Muscle layer of colon (tissue), 2 donors: ENCODE results near the gene SLC29A2.
"Not testable (repeated sequence)": the region's sequence is repeated elsewhere in the genome, so short reads cannot be mapped to it uniquely, and the experiment has no call there.

Experiments used
- H3K27ac ChIP-seq: one replicate; pipeline ENCODE4 v1.7.0; 2013; ENCODE audit warnings: low read depth, mild to moderate bottlenecking, low read length, moderate library complexity
- H3K27me3 ChIP-seq, 2 donors: one replicate each; pipeline ENCODE4 v1.7.0; 2013; ENCODE audit warnings: low read length in 2 of 2, mild to moderate bottlenecking in 2 of 2; ENCODE audit not compliant: insufficient read depth in 2 of 2, control insufficient read depth in 1 of 2
- H3K36me3 ChIP-seq: one replicate; pipeline ENCODE4 v1.7.0; 2013; ENCODE audit warnings: mild to moderate bottlenecking, low read length; ENCODE audit not compliant: insufficient read depth
- H3K4me1 ChIP-seq: one replicate; pipeline ENCODE4 v1.7.0; 2013; ENCODE audit warnings: mild to moderate bottlenecking, low read length; ENCODE audit not compliant: insufficient read depth
- H3K4me3 ChIP-seq, 2 donors: one replicate each; pipeline ENCODE4 v1.7.0; 2013; ENCODE audit warnings: low read length in 2 of 2, low read depth in 1 of 2, mild to moderate bottlenecking in 1 of 2, moderate library complexity in 1 of 2
- H3K9ac ChIP-seq: one replicate; pipeline ENCODE4 v1.7.0; 2013; ENCODE audit warnings: low read length
- H3K9me3 ChIP-seq: one replicate; pipeline ENCODE4 v1.7.0; 2013; ENCODE audit warnings: mild to moderate bottlenecking, low read length
- donor health status: abdominal sarcoma.
- donor health status: Adenocarcinoma of cecum.

Gene SLC29A2

GRCh38 chr11:66362481-66363147, 8.9 kb downstream of the SLC29A2 start:
- no peak overlapping the region for H3K9ac ChIP-seq
- no peaks in the 10 kb centered on the region for H3K9me3 ChIP-seq
- no peaks in the 10 kb centered on the region for H3K36me3 ChIP-seq
- H3K27ac ChIP-seq: no peak overlapping the region
- H3K27me3 ChIP-seq: no peaks in the 10 kb centered on the region
- no peak overlapping the region for H3K4me3 ChIP-seq
- no peaks in the 10 kb centered on the region for H3K4me1 ChIP-seq

DNA sequence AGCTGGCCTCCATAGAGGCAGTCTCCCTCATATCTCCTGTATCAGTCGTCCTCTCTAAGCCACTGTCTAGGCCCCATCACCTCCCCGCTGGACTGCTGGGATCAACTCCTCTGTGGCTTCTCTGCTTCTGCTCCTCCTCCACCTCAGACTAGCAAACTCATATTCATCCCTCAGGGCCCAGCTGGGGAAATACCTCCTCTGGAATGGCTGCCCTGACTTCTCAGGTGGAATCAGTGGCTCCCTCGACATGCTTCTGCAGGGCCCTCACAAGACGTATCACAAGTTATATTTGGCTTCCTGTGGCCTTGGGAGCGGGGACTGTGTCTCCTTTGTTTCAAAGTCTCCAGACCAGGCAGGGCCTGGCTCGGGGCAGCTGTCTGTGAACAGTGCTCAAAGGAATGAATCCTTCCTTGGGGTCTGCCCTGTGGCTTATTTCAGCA, 10.0 kb downstream of the SLC29A2 start:
- H3K9ac ChIP-seq: no peak overlapping the region
- no peaks in the 10 kb centered on the region for H3K9me3 ChIP-seq
- H3K27me3 ChIP-seq: no peaks in the 10 kb centered on the region
- no peak overlapping the region for H3K27ac ChIP-seq
- H3K4me3 ChIP-seq: no peak overlapping the region
- H3K36me3 ChIP-seq: no peaks in the 10 kb centered on the region
- H3K4me1 ChIP-seq: no peaks in the 10 kb centered on the region

- Histone ChIP-seq H3K27ac (no peak overlapping the region), H3K36me3 (no peaks in the 10 kb centered on the region), H3K4me1 (no peaks in the 10 kb centered on the region), H3K9ac (no peak overlapping the region), H3K9me3 (no peaks in the 10 kb centered on the region), H3K27me3 (no peaks in the 10 kb centered on the region), H3K4me3 (no peak overlapping the region)
These were observed 11.0 kb downstream of the SLC29A2 start for GRCh38 chr11:66360406-66361073.

GRCh38 chr11:66359662-66360087, 11.9 kb downstream of the SLC29A2 start:
- no peaks in the 10 kb centered on the region for H3K36me3 ChIP-seq
- no peak overlapping the region for H3K27ac ChIP-seq
- no peak overlapping the region for H3K9ac ChIP-seq
- no peaks in the 10 kb centered on the region for H3K4me1 ChIP-seq
- no peak overlapping the region for H3K4me3 ChIP-seq
- H3K27me3 ChIP-seq: no peaks in the 10 kb centered on the region
- H3K9me3 ChIP-seq: no peaks in the 10 kb centered on the region

GRCh38 chr11:66350560-66351235, 20.9 kb downstream of the SLC29A2 start:
- H3K36me3 ChIP-seq, H3K27me3 ChIP-seq, H3K9me3 ChIP-seq, H3K4me3 ChIP-seq, H3K27ac ChIP-seq, H3K9ac ChIP-seq: not testable (repeated sequence)
- H3K4me1 ChIP-seq: peaks cover 16% of the 10 kb centered on the region

GRCh38 chr11:66349084-66349386, 22.5 kb downstream of the SLC29A2 start:
- no peaks in the 10 kb centered on the region for H3K9me3 ChIP-seq
- H3K27ac ChIP-seq: no peak overlapping the region
- H3K4me1 ChIP-seq: peaks cover 26% of the 10 kb centered on the region
- H3K9ac ChIP-seq: no peak overlapping the region
- H3K36me3 ChIP-seq: no peaks in the 10 kb centered on the region
- H3K4me3 ChIP-seq: no peak overlapping the region
- H3K27me3 ChIP-seq: no peaks in the 10 kb centered on the region

- Histone ChIP-seq H3K27ac (peak within 1 kb of the TSS; percentile 65), H3K36me3 (no peaks in the 10 kb centered on the region), H3K4me1 (peaks cover 37% of the 10 kb centered on the region), H3K4me3 (peak within 1 kb of the TSS; percentile 77 to 93), H3K27me3 (no peaks in the 10 kb centered on the region), H3K9ac (peak within 1 kb of the TSS; percentile 75), H3K9me3 (no peaks in the 10 kb centered on the region)
These were observed 23.9 kb downstream of the SLC29A2 start, which contains the start of gene B4GAT1 for GRCh38 chr11:66347425-66348276. Gene B4GAT1, minus strand, starts transcription at chr11:66347629. Its CDS starts 84 bp downstream, at chr11:66347545.

- Histone ChIP-seq H3K27me3 (no peaks in the 10 kb centered on the region), H3K9ac (peak overlapping the region; percentile 75), H3K36me3 (peaks cover 4% of the 10 kb centered on the region), H3K27ac (peak overlapping the region; percentile 65), H3K4me1 (peaks cover 37% of the 10 kb centered on the region), H3K9me3 (no peaks in the 10 kb centered on the region), H3K4me3 (peak overlapping the region; percentile 59 to 93)
These were observed 24.8 kb downstream of the SLC29A2 start for GRCh38 chr11:66346476-66347424.

GRCh38 chr11:66345316-66345649, 26.3 kb downstream of the SLC29A2 start:
- Histone ChIP-seq H3K4me1 (peaks cover 37% of the 10 kb centered on the region), H3K9ac (peak overlapping the region; percentile 75), H3K4me3 (peak overlapping the region; percentile 58 to 93), H3K27me3 (no peaks in the 10 kb centered on the region), H3K9me3 (no peaks in the 10 kb centered on the region), H3K27ac (peak overlapping the region; percentile 89), H3K36me3 (peaks cover 17% of the 10 kb centered on the region)

GRCh38 chr11:66344550-66345315, 26.8 kb downstream of the SLC29A2 start, which contains the start of gene BRMS1:
Gene BRMS1, minus strand, starts transcription at chr11:66345104. Its CDS starts 2,870 bp downstream, at chr11:66342234.
- Histone ChIP-seq H3K4me1 (peaks cover 37% of the 10 kb centered on the region), H3K27me3 (no peaks in the 10 kb centered on the region), H3K4me3 (peak within 1 kb of the TSS; percentile 93 to 97), H3K9me3 (no peaks in the 10 kb centered on the region), H3K27ac (peak within 1 kb of the TSS; percentile 89), H3K36me3 (peaks cover 22% of the 10 kb centered on the region), H3K9ac (peak within 1 kb of the TSS; percentile 95)
